ENCODE data around the gene CDH5. TPM values are rescaled to one million over a fixed set of nuclear protein-coding genes. Genes with fewer than 3 reads are reported as not detected.

CDH5 gene
- polyA plus RNA-seq, 1 of the 3 experiments (the other 2 are of a cell fraction): not detected

DNA sequence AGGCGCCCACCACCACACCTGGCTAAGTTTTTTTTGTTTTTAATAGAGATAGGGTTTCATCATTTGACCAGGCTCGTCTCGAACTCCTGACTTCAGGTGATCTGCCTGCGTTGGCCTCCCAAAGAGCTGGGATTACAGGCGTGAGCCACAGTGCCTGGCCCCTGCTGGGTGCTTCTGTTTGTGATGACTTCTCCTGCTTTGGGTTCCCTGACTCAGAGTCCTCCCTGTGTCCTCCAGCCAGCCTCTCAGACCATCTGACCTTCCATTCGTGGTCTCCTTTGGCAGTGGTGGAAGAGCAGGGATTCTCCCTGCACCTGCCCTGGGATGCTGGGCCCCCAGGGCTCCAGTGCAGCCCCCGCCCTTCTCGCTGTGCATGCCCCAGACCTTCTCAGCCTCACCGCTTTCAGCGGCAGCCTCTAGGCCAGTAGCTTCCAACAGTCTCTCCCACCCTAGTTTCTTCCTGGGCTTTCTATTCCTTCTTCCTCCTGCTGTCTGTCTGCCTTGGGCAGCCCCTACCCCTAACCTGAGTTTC lies 73.8 kb downstream of the CDH5 start:
- no peaks in the 10 kb centered on the region for H4K20me1 ChIP-seq (ENCODE audit: insufficient read depth)
- 69% methylated on average over 9 of the region's 10 CpGs for WGBS (ENCODE audit: low lambda C conversion rate)
- H3K79me2 ChIP-seq (ENCODE audit: insufficient read depth): no peaks in the 10 kb centered on the region
- no peak overlapping the region for H2AFZ ChIP-seq (ENCODE audit: low read depth)
- H3K27me3 ChIP-seq (ENCODE audit: insufficient read depth): peaks cover 6% of the 10 kb centered on the region; the same call in 1 of the 2 replicates
- H3K9me3 ChIP-seq: no peaks in the 10 kb centered on the region
- no peaks in the 10 kb centered on the region for H3K36me3 ChIP-seq (replicated peaks in 1 of 2; ENCODE audit: control insufficient read depth in 1 of 2, insufficient read depth in 2 of 2, low read length in 1 of 2)
- no peak overlapping the region for H3K4me3 ChIP-seq (ENCODE audit: low read depth in 2 of 2, low read length in 1 of 2)
- no peak overlapping the region for H3K27ac ChIP-seq (ENCODE audit: low read depth in 2 of 2, low read length in 1 of 2)
- TF ChIP-seq USF2 (IDR thresholded peaks at IDR 0.05; ENCODE audit: borderline replicate concordance, low read depth, low read length) (no peak), NRF1 (IDR thresholded peaks at IDR 0.05; ENCODE audit: low read depth, low read length) (no peak), RXRA (IDR thresholded peaks at IDR 0.05; ENCODE audit: borderline replicate concordance, low read depth) (no peak), MXI1 (IDR thresholded peaks at IDR 0.05; ENCODE audit: low read depth, low read length) (no peak), EP300 (IDR thresholded peaks at IDR 0.05; ENCODE audit: borderline replicate concordance in 1 of 2, low read depth in 1 of 2, low read length in 1 of 2) (no peak), IRF3 (IDR thresholded peaks at IDR 0.05; ENCODE audit: low read depth, low read length) (no peak), RAD21 (IDR thresholded peaks at IDR 0.05; ENCODE audit: low read length) (no peak), CHD2 (IDR thresholded peaks at IDR 0.05; ENCODE audit: low read length, partially characterized antibody) (no peak), ELF1 (IDR thresholded peaks at IDR 0.05) (no peak), YY1 (IDR thresholded peaks at IDR 0.05; ENCODE audit: low read depth) (no peak), JUND (IDR thresholded peaks at IDR 0.05) (no peak), TAF1 (IDR thresholded peaks at IDR 0.05; ENCODE audit: borderline replicate concordance, low read depth, low read length) (no peak), GATA2 (CRISPR knock-in tag; IDR thresholded peaks at IDR 0.05) (no peak), MEF2A (IDR thresholded peaks at IDR 0.05; ENCODE audit: borderline replicate concordance, low read depth) (no peak), TCF12 (IDR thresholded peaks at IDR 0.05) (no peak), GABPA (IDR thresholded peaks at IDR 0.05; ENCODE audit: low read depth) (no peak)
- TF ChIP-seq, protein P1, sequence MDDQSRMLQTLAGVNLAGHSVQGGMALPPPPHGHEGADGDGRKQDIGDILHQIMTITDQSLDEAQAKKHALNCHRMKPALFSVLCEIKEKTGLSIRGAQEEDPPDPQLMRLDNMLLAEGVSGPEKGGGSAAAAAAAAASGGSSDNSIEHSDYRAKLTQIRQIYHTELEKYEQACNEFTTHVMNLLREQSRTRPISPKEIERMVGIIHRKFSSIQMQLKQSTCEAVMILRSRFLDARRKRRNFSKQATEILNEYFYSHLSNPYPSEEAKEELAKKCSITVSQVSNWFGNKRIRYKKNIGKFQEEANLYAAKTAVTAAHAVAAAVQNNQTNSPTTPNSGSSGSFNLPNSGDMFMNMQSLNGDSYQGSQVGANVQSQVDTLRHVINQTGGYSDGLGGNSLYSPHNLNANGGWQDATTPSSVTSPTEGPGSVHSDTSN (IDR thresholded peaks at IDR 0.05): no peak
- no peaks in the 10 kb centered on the region for H3K9me2 ChIP-seq
- no peak overlapping the region for H3K9ac ChIP-seq
- CTCF ChIA-PET: interaction anchor here (1.0 to 1.1 kb wide), 2 partner anchors 35 to 83 kb away, joined by 3 to 6 read pairs; no protein-coding TSS in a partner anchor
- no peak overlapping the region for H3K4me2 ChIP-seq
- H3F3A ChIP-seq (replicated peaks; ENCODE audit: insufficient read depth): no peaks in the 10 kb centered on the region
- no peak for DNase-seq
- peaks cover 0 to 3% of the 10 kb centered on the region in 2 experiments; a peak in 1 of 4 replicates for H3K4me1 ChIP-seq (ENCODE audit: control insufficient read depth in 1 of 2, insufficient read depth in 2 of 2, low read depth in 1 of 2, low read length in 1 of 2)
- POLR2A ChIA-PET: no interaction called here
